ENCODE measurements around the gene GATA6. TPM values are rescaled to one million over a fixed set of nuclear protein-coding genes. Genes with fewer than 3 reads are reported as not detected.

Gene GATA6
- total and polyA plus RNA-seq, 2 experiments from 2014 or later, result 0.08 TPM; not detected in 1

DNA sequence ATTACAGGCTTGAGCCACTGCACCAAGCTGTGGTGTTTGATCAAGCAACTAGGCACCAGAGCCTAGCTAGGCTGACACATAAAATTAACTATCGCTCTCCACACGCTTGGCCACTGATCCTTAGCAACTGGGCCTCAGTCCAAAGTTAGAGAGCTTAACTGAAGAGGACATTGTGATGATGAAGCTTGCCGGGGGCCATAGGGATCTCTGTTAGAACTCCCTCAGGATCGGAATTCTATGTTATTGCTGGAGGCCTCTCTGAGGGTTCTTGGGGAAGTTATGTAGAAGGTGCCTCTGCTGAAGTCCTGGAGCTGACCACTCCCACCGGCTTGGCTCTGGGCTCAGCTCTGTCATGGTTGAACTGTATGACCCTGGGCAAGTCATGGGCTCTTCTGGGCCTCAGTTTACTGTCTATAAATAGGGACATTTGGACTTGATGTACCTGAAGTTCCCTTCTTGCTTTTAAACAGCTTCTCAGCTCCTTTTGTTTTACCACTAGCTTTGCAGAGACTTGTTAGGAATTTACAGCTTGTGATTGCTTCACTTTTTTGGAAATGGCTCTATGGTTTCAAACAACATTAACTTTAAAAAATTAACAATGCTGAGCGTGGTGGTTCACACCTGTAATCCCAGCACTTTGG, 44.1 kb downstream of the GATA6 start:
- Mint-ChIP-seq H3K4me3 (no peak overlapping the region), H3K9me3 (no peaks in the 10 kb centered on the region), H3K27me3 (ENCODE audit: insufficient read depth, low read depth, poor library complexity) (peaks cover 13% of the 10 kb centered on the region), H3K36me3 (ENCODE audit: low read depth) (no peaks in the 10 kb centered on the region), H3K4me1 (peaks cover 8% of the 10 kb centered on the region), H3K27ac (no peak overlapping the region)
- Histone ChIP-seq H3K4me3 (no peak overlapping the region), H4K20me1 (replicated peaks; ENCODE audit: insufficient read depth) (no peaks in the 10 kb centered on the region), H2AFZ (no peak overlapping the region), H3F3A (replicated peaks; ENCODE audit: low read depth) (no peaks in the 10 kb centered on the region), H3K79me2 (replicated peaks; ENCODE audit: insufficient read depth) (no peaks in the 10 kb centered on the region), H3K4me1 (ENCODE audit: insufficient read depth) (no peaks in the 10 kb centered on the region), H3K4me2 (no peak overlapping the region), H3K27ac (ENCODE audit: low read depth) (no peak overlapping the region), H3K27me3 (ENCODE audit: insufficient read depth) (peaks cover 46% of the 10 kb centered on the region), H3K36me3 (ENCODE audit: insufficient read depth) (no peaks in the 10 kb centered on the region), H3K9me2 (ENCODE audit: insufficient read depth) (no peaks in the 10 kb centered on the region)
- no peak for DNase-seq (ENCODE audit: low spot score)
- TF ChIP-seq, protein P1, sequence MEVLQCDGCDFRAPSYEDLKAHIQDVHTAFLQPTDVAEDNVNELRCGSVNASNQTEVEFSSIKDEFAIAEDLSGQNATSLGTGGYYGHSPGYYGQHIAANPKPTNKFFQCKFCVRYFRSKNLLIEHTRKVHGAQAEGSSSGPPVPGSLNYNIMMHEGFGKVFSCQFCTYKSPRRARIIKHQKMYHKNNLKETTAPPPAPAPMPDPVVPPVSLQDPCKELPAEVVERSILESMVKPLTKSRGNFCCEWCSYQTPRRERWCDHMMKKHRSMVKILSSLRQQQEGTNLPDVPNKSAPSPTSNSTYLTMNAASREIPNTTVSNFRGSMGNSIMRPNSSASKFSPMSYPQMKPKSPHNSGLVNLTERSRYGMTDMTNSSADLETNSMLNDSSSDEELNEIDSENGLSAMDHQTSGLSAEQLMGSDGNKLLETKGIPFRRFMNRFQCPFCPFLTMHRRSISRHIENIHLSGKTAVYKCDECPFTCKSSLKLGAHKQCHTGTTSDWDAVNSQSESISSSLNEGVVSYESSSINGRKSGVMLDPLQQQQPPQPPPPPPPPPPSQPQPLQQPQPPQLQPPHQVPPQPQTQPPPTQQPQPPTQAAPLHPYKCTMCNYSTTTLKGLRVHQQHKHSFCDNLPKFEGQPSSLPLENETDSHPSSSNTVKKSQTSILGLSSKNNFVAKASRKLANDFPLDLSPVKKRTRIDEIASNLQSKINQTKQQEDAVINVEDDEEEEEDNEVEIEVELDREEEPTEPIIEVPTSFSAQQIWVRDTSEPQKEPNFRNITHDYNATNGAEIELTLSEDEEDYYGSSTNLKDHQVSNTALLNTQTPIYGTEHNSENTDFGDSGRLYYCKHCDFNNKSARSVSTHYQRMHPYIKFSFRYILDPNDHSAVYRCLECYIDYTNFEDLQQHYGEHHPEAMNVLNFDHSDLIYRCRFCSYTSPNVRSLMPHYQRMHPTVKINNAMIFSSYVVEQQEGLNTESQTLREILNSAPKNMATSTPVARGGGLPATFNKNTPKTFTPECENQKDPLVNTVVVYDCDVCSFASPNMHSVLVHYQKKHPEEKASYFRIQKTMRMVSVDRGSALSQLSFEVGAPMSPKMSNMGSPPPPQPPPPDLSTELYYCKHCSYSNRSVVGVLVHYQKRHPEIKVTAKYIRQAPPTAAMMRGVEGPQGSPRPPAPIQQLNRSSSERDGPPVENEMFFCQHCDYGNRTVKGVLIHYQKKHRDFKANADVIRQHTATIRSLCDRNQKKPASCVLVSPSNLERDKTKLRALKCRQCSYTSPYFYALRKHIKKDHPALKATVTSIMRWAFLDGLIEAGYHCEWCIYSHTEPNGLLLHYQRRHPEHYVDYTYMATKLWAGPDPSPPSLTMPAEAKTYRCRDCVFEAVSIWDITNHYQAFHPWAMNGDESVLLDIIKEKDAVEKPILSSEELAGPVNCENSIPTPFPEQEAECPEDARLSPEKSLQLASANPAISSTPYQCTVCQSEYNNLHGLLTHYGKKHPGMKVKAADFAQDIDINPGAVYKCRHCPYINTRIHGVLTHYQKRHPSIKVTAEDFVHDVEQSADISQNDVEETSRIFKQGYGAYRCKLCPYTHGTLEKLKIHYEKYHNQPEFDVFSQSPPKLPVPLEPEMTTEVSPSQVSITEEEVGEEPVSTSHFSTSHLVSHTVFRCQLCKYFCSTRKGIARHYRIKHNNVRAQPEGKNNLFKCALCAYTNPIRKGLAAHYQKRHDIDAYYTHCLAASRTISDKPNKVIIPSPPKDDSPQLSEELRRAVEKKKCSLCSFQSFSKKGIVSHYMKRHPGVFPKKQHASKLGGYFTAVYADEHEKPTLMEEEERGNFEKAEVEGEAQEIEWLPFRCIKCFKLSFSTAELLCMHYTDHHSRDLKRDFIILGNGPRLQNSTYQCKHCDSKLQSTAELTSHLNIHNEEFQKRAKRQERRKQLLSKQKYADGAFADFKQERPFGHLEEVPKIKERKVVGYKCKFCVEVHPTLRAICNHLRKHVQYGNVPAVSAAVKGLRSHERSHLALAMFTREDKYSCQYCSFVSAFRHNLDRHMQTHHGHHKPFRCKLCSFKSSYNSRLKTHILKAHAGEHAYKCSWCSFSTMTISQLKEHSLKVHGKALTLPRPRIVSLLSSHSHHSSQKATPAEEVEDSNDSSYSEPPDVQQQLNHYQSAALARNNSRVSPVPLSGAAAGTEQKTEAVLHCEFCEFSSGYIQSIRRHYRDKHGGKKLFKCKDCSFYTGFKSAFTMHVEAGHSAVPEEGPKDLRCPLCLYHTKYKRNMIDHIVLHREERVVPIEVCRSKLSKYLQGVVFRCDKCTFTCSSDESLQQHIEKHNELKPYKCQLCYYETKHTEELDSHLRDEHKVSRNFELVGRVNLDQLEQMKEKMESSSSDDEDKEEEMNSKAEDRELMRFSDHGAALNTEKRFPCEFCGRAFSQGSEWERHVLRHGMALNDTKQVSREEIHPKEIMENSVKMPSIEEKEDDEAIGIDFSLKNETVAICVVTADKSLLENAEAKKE (CRISPR knock-in tag; IDR thresholded peaks at IDR 0.05), result no peak
- TF ChIP-seq ZNF331 (CRISPR knock-in tag; IDR thresholded peaks at IDR 0.05; ENCODE audit: low read depth) (no peak), CREB1 (CRISPR knock-in tag; IDR thresholded peaks at IDR 0.05; ENCODE audit: low read depth) (no peak), JUNB (IDR thresholded peaks at IDR 0.05; ENCODE audit: unreplicated experiment) (no peak), POLR2AphosphoS5 (IDR thresholded peaks at IDR 0.05; ENCODE audit: low read depth) (no peak), STAT1 (IDR thresholded peaks at IDR 0.05; ENCODE audit: unreplicated experiment) (no peak), NANOG (IDR thresholded peaks at IDR 0.05; ENCODE audit: borderline replicate concordance) (no peak), EZH2phosphoT487 (IDR thresholded peaks at IDR 0.05; ENCODE audit: unreplicated experiment) (no peak), ZNF114 (CRISPR knock-in tag; IDR thresholded peaks at IDR 0.05) (no peak)
- TF ChIP-seq, protein P2, sequence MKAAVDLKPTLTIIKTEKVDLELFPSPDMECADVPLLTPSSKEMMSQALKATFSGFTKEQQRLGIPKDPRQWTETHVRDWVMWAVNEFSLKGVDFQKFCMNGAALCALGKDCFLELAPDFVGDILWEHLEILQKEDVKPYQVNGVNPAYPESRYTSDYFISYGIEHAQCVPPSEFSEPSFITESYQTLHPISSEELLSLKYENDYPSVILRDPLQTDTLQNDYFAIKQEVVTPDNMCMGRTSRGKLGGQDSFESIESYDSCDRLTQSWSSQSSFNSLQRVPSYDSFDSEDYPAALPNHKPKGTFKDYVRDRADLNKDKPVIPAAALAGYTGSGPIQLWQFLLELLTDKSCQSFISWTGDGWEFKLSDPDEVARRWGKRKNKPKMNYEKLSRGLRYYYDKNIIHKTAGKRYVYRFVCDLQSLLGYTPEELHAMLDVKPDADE (IDR thresholded peaks at IDR 0.05), result no peak
- TF ChIP-seq, protein P3, sequence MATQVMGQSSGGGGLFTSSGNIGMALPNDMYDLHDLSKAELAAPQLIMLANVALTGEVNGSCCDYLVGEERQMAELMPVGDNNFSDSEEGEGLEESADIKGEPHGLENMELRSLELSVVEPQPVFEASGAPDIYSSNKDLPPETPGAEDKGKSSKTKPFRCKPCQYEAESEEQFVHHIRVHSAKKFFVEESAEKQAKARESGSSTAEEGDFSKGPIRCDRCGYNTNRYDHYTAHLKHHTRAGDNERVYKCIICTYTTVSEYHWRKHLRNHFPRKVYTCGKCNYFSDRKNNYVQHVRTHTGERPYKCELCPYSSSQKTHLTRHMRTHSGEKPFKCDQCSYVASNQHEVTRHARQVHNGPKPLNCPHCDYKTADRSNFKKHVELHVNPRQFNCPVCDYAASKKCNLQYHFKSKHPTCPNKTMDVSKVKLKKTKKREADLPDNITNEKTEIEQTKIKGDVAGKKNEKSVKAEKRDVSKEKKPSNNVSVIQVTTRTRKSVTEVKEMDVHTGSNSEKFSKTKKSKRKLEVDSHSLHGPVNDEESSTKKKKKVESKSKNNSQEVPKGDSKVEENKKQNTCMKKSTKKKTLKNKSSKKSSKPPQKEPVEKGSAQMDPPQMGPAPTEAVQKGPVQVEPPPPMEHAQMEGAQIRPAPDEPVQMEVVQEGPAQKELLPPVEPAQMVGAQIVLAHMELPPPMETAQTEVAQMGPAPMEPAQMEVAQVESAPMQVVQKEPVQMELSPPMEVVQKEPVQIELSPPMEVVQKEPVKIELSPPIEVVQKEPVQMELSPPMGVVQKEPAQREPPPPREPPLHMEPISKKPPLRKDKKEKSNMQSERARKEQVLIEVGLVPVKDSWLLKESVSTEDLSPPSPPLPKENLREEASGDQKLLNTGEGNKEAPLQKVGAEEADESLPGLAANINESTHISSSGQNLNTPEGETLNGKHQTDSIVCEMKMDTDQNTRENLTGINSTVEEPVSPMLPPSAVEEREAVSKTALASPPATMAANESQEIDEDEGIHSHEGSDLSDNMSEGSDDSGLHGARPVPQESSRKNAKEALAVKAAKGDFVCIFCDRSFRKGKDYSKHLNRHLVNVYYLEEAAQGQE (IDR thresholded peaks at IDR 0.05; ENCODE audit: unreplicated experiment), result no peak
- TF ChIP-seq, protein P4, sequence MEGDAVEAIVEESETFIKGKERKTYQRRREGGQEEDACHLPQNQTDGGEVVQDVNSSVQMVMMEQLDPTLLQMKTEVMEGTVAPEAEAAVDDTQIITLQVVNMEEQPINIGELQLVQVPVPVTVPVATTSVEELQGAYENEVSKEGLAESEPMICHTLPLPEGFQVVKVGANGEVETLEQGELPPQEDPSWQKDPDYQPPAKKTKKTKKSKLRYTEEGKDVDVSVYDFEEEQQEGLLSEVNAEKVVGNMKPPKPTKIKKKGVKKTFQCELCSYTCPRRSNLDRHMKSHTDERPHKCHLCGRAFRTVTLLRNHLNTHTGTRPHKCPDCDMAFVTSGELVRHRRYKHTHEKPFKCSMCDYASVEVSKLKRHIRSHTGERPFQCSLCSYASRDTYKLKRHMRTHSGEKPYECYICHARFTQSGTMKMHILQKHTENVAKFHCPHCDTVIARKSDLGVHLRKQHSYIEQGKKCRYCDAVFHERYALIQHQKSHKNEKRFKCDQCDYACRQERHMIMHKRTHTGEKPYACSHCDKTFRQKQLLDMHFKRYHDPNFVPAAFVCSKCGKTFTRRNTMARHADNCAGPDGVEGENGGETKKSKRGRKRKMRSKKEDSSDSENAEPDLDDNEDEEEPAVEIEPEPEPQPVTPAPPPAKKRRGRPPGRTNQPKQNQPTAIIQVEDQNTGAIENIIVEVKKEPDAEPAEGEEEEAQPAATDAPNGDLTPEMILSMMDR (conservative IDR thresholded peaks at IDR 0.05; ENCODE audit: low read depth in 2 of 2), result no peak
- no peak for ATAC-seq
